GM12864 (cell line): ENCODE measurements around the gene NFIA.

Experiments
- DNase-seq: peaks from one replicate; pipeline ENCODE4 v3.0.0-alpha.2; 2011; ENCODE audit warnings: low read depth
- H3K4me3 ChIP-seq: 2 replicates; pipeline ENCODE4 v1.5.1; 2011; ENCODE audit warnings: mild to moderate bottlenecking, low read depth, low read length, control low read depth
- CTCF ChIP-seq: IDR thresholded peaks from 2 replicates; pipeline ENCODE4 v1.5.1; 2011; ENCODE audit warnings: low read depth, mild to moderate bottlenecking, moderate library complexity, low read length, control low read depth, inconsistent platforms; ENCODE audit errors: missing control alignments

The NFIA gene

GRCh38 chr1:61378494-61379180 is 296.3 kb downstream of the NFIA start:
- no peak for DNase-seq
- no peak for TF ChIP-seq CTCF

GRCh38 chr1:61379693-61380092 is 297.3 kb downstream of the NFIA start:
- no peak overlapping the region for H3K4me3 ChIP-seq
- TF ChIP-seq CTCF = no peak
- no peak for DNase-seq

More at GRCh38 chr1:61378494-61379180, 296.3 kb downstream of the NFIA start:
- no peak overlapping the region for H3K4me3 ChIP-seq

GRCh38 chr1:61380561-61380960 is 298.2 kb downstream of the NFIA start:
- no peak for DNase-seq
- TF ChIP-seq CTCF = no peak

GRCh38 chr1:61386323-61386722 is 304.0 kb downstream of the NFIA start:
- no peak for TF ChIP-seq CTCF
- no peak for DNase-seq
- no peak overlapping the region for H3K4me3 ChIP-seq

More at GRCh38 chr1:61380561-61380960, 298.2 kb downstream of the NFIA start:
- no peak overlapping the region for H3K4me3 ChIP-seq

- no peak for DNase-seq
- TF ChIP-seq CTCF = no peak
- H3K4me3 ChIP-seq = no peak overlapping the region
Observed at GRCh38 chr1:61386770-61387169, 304.4 kb downstream of the NFIA start.

GRCh38 chr1:61387829-61388228 is 305.5 kb downstream of the NFIA start:
- DNase-seq = peak; percentile 7
- H3K4me3 ChIP-seq = no peak overlapping the region
- no peak for TF ChIP-seq CTCF

GRCh38 chr1:61388566-61388965 is 306.2 kb downstream of the NFIA start:
- no peak overlapping the region for H3K4me3 ChIP-seq
- no peak for DNase-seq
- TF ChIP-seq CTCF = no peak
